ENCODE measurements around the gene DCUN1D4. TPM values are rescaled to one million over a fixed set of nuclear protein-coding genes. Genes with fewer than 3 reads are reported as not detected.

Gene DCUN1D4
- polyA plus RNA-seq (2012; ENCODE audit: insufficient read depth, insufficient read length), result 14.7 TPM

DNA sequence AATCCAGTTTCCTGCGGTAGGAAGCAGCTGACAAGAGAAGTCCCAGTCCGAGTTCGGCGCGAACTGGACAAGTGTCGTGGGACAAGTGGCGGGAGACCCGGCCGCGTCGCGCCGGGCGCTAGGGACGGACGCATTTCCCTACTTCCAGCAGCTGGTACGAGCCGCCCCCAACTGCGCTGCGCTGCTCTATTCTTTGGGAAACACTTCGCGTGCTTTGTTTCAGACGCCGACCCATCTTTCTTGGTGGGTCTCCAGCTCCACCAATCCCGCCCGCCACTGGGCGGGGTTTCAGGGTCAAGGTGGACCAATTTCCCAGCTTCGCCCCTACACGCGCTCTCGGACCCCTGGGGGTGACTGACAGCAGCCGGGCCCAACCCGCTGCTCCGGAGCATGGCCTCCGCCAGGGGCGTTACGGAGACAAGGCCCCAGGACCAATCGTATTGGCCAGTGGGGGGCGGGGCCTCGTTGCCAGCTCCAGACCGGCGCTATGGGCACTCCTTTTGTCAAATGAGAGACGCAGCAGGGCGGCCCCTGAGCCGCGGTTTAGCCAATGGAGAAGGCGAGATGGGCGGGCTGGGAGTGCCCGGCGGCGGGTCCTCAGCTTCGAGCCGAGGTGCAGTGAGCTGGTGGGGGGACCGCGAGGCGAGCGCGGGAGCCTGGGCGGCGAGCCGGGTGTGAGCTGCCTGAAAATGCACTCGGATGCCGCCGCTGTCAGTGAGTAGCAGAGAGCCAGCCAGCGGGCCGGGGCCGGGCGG is at the start of gene DCUN1D4:
Gene DCUN1D4 (plus strand): TSS at position 600 of the 755 bp plus-strand sequence. CDS start 90 bp downstream, at position 690.
- peak within 1 kb of the TSS; percentile 69 for H3K4me3 ChIP-seq (ENCODE audit: low read length)
- DNase-seq (ENCODE audit: low read depth, low spot score), result peak; percentile 97

DNA sequence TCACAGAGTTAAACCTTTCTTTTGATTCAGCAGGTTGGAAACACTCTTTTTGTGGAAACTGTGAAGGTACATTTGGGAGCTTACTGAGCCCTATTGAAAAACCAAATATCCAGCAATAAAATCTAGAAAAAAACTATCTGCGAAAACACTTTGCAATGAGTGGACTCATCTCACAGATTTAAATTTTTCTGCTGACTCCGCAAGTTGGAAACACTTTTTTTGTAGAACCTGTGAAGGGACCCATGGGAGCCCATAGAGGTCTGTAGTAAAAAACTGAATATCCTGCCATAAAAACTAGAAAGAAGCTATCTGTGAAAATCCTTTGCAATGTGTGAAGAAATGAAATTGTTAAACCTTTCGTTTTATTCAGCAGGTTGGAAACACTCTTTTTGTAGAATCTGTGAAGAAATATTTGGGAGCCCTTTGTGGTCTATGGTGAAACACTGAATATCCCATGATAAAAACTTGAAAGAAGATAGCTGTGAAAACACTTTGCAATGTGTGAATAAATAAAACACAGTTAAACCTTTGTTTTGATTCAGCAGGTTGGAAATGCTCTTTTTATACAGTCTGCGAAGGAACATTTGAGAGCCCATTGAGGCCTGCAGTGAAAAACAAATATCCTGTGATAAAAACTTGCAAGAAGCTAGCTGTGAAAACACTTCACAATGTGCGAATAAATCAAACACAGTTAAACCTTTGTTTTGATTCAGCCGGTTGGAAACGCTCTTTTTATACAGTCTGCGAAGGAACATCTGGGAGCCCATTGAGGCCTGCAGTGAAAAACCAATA is 22.3 kb upstream of the DCUN1D4 start:
- no peak overlapping the region for H3K4me3 ChIP-seq (ENCODE audit: low read length)
- no peak for DNase-seq (ENCODE audit: low read depth, low spot score)

- DNase-seq (ENCODE audit: low read depth, low spot score), result no peak
- no peak overlapping the region for H3K4me3 ChIP-seq (ENCODE audit: low read length)
Observed at GRCh38 chr4:51825341-51825740, 17.6 kb upstream of the DCUN1D4 start.

- DNase-seq (ENCODE audit: low read depth, low spot score), result no peak
- no peak overlapping the region for H3K4me3 ChIP-seq (ENCODE audit: low read length)
Observed at GRCh38 chr4:51830156-51830720, 12.7 kb upstream of the DCUN1D4 start.

DNA sequence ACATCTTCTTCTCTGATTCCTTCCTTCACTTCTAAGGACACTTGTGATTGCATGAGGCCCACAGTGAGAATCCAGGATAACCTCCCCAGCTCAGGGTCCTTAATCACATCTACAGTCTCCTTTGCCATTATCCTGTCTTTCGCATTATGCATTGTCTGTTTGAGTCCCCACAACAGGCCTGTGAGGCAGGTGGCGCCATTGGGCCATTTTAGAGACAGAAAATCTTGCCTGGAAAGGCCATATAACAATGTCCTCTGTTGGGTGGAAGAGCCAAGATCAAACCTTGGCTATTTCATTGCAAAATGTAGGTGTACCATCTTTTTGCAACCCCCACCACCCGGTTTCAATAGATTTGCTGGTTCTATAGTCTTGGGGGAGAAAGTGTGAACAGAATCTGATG is 11.8 kb upstream of the DCUN1D4 start:
- peak; percentile 37 for DNase-seq (ENCODE audit: low read depth, low spot score)
- H3K4me3 ChIP-seq (ENCODE audit: low read length), result no peak overlapping the region

DNA sequence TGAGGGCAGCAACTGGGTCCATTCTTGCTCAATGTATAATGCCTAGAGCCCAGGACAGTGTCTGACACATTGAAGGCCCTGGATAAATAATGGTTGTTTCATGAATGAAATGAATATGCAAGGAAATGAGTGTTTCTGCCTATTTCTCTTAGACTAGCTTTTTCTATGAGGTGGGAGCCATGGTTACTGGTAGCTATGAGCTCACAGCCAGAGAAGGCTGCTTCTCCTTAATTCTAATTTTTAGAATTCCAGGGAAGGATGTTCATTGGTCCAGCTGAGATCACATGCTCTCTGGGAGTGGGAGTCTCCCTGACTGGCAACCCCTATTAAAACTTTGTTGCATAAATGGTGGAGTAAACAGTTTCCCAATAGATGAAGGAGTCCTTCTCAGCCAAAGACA is 9.7 kb upstream of the DCUN1D4 start:
- DNase-seq (ENCODE audit: low read depth, low spot score), result no peak
- no peak overlapping the region for H3K4me3 ChIP-seq (ENCODE audit: low read length)

- H3K4me3 ChIP-seq (ENCODE audit: low read length), result no peak overlapping the region
- DNase-seq (ENCODE audit: low read depth, low spot score), result no peak
Observed at GRCh38 chr4:51835079-51835478, 7.9 kb upstream of the DCUN1D4 start.

- H3K4me3 ChIP-seq (ENCODE audit: low read length), result no peak overlapping the region
- no peak for DNase-seq (ENCODE audit: low read depth, low spot score)
Observed at GRCh38 chr4:51835855-51836254, 7.1 kb upstream of the DCUN1D4 start.

DNA sequence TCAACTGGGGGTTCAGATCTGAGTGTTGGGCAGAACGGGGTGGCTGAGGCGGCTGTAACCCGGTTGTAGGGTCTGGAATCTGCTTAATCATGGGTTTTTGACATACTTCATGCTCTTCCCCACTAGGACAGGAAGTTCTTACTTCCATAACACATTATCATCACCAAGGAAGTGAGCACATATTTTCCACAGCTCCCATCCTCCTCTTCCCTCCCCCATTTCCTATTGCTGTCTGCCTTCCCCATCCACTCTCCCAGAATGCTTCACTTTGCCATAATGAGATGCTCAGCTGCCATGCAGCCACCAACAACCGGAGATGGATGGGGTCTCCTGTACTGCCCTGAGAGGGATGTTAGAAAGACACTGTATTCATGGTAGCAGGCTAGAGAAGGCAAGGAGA is 6.4 kb upstream of the DCUN1D4 start:
- DNase-seq (ENCODE audit: low read depth, low spot score), result no peak
- H3K4me3 ChIP-seq (ENCODE audit: low read length), result no peak overlapping the region

DNA sequence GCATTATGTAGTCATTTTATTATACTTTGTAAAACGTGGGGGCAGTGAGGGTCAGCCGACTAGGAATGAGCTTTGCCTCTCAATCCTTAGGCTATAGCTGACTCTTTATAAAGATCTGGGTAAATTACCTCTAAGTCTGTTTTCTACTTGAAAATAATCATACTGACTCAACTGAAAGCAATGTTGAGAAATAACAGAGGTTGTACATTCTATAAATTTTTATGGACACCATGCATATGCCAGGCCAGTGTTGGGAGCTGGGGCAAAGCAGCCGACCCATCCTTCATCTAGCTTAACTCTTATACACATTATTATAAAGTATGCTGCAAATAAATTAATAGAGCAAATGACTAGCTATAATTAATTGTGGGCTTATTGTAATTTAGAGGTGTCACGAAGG is 2.2 kb upstream of the DCUN1D4 start:
- DNase-seq (ENCODE audit: low read depth, low spot score), result no peak
- H3K4me3 ChIP-seq (ENCODE audit: low read length), result no peak overlapping the region

- H3K4me3 ChIP-seq (ENCODE audit: low read length), result peak overlapping the region; percentile 69
- DNase-seq (ENCODE audit: low read depth, low spot score), result no peak
Observed at GRCh38 chr4:51842167-51842553, 793 bp upstream of the DCUN1D4 start.

- peak overlapping the region; percentile 69 for H3K4me3 ChIP-seq (ENCODE audit: low read length)
- DNase-seq (ENCODE audit: low read depth, low spot score), result no peak
Observed at GRCh38 chr4:51843309-51844152, 578 bp downstream of the DCUN1D4 start.

GRCh38 chr4:51844153-51845054 is 1.5 kb downstream of the DCUN1D4 start:
- DNase-seq (ENCODE audit: low read depth, low spot score), result peak; percentile 87
- H3K4me3 ChIP-seq (ENCODE audit: low read length), result peak overlapping the region; percentile 69

DNA sequence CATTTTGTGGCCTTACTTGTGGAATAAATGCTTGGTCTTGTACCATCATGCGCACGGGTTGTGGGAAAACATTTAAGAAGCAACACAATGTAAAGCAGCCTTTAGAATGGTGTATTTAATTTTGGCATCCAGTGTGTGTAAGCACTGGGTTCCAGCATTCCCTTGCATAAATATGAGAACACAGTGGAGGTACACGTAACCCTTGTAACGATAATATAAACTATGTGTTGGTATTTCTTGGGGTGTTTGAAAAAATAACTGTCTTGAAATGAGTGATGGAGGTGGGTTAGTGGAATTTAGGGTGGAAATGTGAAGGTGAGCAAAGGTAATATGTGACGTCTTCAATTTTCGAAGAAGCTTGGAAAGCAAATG is 2.1 kb downstream of the DCUN1D4 start:
- no peak for DNase-seq (ENCODE audit: low read depth, low spot score)
- H3K4me3 ChIP-seq (ENCODE audit: low read length), result peak overlapping the region; percentile 69

DNA sequence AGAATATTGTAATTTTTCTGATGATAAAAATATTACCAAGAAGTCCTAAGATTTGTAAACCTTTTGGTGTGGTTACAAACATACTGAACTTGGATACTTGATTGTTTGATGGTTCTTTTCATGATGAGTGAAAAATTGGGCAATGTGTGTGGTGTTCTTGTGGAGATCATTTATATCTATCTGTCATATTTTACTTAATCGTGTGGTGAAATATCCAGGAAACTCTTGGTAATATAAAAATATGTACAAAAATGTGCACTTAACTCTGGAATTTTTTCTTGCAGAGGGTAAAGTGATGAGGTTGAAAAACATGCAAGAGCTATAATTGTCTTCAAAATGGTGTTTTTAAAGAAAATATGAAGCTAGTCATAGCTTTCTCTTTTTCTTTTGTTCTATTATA is 2.8 kb downstream of the DCUN1D4 start:
- no peak for DNase-seq (ENCODE audit: low read depth, low spot score)
- no peak overlapping the region for H3K4me3 ChIP-seq (ENCODE audit: low read length)

- no peak for DNase-seq (ENCODE audit: low read depth, low spot score)
- H3K4me3 ChIP-seq (ENCODE audit: low read length), result no peak overlapping the region
Observed at GRCh38 chr4:51849430-51849829, 6.5 kb downstream of the DCUN1D4 start.

- no peak for DNase-seq (ENCODE audit: low read depth, low spot score)
Observed at GRCh38 chr4:51850294-51850693, 7.3 kb downstream of the DCUN1D4 start.

More at GRCh38 chr4:51850294-51850693, 7.3 kb downstream of the DCUN1D4 start:
- no peak overlapping the region for H3K4me3 ChIP-seq (ENCODE audit: low read length)

All from Jurkat, Clone E6-1 (cell line).